GM21515 (cell line): ENCODE measurements around the gene DAG1.

Experiments
- ATAC-seq: cut with Tn5 transposase; IDR thresholded peaks from one replicate; pipeline ENCODE4 v1.9.1; 2021; ENCODE audit not compliant: unreplicated experiment

The DAG1 gene

DNA sequence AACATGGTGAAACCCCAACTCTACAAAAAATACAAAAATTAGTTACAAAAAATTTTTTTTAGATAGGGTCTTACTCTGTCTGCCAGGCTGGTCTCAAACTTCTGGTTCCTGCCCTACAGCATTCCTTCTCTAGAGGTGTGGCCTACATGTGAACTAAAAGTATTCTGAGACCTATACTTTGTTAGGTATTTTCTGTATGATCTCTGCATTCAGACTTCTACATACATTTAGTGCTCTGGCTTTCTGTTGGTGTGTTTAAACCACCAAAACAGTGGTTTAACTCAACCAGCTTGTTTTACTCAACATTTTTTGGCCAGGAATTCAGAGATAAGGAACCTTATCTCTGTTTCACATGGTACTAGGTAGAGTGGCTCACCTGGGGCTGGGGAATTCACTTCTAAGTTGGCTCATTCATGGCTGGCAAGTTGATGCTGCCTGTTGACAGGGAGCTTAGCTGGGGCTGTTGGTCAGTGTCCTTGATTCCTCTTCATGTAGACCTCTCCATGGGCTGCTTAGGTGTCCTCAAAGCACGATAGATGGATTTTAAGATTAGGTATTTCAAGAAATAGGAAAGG, 42.8 kb downstream of the DAG1 start:
- ATAC-seq: no peak

DNA sequence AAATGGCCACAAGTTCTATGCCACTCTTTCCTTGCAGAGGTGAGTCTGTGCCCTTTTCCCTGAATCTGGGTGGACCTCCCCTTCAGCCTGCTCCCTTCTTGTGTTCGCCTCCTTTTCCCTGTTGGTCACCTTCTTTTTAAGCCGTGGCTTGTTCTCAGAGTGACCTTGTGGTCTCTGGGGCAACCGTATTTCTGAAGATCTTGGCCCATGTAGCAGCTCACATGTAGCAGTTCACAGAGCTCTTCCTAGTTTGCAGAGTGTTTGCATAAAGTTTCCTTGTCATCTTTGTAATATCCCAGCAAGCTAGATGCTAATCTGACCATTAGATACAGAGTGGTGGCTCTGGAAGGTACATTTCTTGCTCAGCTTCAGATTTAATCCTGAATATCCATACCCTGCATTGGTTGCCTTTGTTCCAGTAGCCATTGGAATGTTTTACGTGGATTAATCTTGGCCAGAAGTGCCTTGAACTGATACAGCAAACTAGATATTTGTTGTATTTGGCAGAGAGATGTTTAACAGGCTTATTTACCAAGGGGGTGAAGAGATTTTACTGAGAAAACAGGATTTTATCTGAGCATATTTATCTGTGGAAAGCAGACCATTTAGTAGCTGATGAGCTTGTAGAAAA, 43.5 kb downstream of the DAG1 start:
- no peak for ATAC-seq

DNA sequence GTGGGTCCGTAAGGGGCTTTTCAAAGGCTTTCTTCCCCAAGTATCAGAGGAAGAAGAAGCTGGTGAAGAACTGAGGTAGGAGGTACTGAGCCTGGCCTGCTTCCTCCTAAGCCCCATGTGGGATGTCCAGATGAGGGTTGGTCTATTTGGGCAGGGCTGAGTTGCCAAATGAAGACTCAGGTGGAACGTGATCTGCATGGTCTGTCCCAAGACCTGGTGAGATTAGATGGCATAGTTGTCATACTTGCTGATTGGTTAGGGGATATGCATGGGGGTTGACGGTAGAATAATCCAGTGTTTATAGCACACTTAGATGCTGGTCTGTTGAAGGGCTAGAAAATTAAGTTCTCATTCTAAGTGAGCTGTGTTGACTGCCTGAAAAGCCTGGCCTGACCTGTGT, 47.9 kb downstream of the DAG1 start:
- ATAC-seq: no peak

DNA sequence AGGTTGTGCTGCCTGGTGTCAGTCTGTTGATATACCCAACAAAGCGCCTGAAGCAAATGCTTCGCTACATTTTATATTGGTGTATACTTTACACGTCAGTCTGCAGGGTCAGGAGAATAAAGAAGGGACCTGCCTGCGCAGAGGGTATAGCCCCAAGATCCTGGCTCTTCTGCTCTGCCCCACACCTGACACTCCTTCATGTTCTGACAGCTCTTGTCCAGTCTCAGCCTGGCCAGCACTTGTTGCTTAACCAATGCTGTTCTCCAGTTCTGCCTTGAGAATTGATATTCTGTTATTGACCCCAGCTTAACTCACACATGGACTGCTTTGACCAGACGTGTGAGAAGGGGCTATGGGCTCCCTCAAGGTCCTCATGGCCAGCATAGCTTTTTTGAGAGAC, 48.4 kb downstream of the DAG1 start:
- no peak for ATAC-seq

DNA sequence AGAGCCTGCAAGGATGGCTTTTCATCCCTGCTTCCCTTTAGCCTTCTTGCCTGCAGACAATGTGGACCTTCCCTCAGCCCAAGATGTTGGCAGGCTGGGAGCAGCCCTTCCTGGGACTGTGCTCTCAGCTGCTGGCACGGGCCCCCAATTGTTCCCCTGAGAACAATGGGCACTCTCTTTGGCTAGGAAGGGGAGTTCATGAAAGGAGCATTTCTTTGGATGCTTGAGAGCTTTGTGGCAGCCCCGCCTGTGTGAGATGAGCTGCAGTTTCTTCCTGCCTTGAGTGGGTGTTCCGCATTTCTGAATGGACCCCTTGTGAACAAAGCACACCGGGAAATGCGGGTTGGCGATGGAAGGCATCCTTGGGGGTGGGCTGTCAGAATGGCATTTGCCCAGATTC, 49.2 kb downstream of the DAG1 start:
- no peak for ATAC-seq

DNA sequence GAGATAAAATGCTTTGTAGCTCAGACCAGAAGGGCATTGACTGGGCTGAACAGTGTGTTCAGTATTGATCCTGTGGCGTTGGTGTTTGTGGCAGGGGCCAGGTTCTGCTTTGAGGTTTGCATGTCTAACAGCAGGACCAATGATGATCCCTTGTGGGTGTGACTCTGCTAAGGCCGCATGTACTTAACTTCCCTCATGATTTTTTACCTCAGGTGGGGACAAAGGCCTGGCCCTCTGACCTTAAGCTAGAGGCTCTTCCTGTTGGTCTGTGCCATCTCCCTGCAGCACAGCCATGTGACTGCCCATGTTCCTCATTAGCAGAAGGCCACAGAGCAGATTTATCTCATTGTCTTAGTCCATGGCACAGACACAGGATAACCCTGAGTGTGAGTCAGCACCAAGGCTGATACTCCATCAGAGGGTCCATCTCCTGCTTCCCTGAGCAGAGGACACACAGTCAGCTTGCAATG, 49.9 kb downstream of the DAG1 start:
- ATAC-seq: no peak

DNA sequence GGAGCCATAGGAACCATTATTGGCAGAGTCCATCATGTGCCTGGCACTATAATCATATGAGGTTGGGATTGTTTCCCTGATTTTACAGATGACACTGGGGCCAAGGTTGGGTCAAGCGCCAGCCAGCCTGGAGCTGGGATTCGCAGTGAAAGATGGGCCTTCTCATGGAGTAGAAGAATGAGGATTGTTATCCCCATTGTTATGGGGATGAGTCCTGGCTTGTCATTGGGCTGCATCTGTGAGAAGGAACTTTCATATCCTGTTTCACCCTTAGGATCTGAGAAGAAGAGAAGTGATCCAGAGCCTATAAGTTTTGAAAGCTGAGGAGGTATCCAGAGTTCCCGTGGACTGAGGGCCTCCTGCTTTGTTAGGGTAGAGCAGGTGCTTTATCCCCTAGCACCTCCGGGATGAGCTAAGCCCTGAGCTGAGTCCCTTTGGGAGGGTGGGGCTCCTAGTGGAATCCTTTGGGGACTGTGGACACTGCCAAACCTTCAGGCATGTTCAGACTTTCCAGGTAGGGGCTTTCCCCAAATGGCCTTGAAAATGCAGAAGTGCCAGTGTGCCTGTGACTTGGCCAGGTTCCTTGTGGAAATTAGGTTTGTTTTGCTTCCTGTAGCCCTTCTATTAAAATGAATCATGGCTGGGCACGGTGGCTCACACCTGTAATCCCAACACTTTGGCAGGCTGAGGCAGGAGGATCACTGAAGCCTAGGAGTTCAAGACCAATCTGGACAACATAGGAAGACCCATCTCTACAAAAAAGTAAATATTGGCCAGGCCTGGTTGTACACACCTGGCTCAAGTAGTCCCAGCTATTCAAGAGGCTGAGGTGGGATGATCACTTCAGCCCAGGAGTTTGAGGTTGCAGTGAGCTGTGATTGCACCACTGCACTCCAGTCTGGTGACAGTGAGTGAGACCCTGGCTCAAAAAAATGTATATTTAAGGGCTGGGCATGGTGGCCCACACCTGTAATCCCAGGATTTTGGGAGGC, 54.0 kb downstream of the DAG1 start:
- ATAC-seq: no peak

DNA sequence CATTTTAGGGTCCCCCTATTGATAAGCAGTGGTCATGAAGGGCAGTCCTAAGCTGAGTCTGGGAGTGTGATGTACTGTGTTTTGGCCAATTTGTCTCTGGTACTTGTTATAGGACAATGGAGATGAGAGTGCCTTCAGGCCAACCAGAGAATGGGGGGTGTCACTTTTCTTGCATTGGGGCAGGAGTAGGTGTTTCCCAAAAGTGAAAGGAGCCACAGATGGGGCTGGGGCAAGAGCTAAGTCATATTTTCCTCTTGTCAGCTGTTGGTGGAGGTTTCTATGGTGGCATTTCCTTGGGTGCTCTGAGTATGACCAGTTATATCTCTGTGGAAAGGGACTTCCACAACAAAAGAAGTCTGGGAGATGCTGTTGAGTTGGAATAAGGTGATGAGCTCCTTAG, 59.5 kb downstream of the DAG1 start:
- no peak for ATAC-seq

DNA sequence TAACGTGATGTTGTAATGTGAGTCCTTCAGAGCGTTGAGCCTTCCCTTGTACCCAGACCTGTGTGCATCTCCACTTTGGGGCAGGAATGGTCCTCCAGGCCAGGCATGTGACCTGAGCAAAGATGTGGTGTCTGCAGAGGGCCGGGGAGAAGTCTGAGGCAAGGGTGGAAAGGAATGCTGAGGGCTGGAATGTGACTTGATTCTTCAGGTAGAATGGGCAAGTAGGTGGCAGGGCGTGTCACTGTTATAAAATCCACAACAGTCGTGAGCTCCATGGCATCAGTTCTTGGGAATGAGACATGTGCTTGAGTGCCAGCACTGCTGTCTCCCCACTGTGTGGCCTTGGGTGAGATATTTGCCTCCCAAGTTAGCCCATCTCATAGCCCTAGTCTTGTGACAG, 60.2 kb downstream of the DAG1 start:
- ATAC-seq: no peak

DNA sequence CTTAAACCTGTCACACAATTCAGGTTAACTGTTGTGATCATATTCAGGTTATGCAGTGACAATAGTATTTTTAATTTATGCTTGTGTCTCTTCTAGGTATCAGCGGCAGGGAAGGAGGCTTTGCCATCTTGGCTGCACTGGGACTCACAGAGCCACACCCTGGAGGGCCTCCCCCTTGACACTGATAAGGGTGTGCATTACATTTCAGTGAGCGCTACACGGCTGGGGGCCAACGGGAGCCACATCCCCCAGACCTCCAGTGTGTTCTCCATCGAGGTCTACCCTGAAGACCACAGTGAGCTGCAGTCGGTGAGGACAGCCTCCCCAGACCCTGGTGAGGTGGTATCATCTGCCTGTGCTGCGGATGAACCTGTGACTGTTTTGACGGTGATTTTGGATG, 60.6 kb downstream of the DAG1 start:
- no peak for ATAC-seq

DNA sequence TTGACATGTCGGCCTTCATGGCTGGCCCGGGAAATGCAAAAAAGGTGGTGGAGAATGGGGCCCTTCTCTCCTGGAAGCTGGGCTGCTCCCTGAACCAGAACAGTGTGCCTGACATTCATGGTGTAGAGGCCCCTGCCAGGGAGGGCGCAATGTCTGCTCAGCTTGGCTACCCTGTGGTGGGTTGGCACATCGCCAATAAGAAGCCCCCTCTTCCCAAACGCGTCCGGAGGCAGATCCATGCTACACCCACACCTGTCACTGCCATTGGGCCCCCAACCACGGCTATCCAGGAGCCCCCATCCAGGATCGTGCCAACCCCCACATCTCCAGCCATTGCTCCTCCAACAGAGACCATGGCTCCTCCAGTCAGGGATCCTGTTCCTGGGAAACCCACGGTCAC, 61.2 kb downstream of the DAG1 start:
- ATAC-seq: no peak

DNA sequence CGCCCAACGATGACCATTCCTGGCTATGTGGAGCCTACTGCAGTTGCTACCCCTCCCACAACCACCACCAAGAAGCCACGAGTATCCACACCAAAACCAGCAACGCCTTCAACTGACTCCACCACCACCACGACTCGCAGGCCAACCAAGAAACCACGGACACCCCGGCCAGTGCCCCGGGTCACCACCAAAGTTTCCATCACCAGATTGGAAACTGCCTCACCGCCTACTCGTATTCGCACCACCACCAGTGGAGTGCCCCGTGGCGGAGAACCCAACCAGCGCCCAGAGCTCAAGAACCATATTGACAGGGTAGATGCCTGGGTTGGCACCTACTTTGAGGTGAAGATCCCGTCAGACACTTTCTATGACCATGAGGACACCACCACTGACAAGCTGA, 61.6 kb downstream of the DAG1 start:
- ATAC-seq: no peak

DNA sequence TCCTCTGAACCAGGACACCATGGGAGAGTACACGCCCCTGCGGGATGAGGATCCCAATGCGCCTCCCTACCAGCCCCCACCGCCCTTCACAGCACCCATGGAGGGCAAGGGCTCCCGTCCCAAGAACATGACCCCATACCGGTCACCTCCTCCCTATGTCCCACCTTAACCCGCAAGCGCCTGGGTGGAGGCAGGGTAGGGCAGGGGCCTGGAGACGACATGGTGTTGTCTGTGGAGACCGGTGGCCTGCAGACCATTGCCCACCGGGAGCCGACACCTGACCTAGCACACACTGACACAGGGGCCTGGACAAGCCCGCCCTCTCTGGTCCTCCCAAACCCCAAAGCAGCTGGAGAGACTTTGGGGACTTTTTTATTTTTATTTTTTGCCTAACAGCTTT, 63.0 kb downstream of the DAG1 start:
- ATAC-seq: no peak

DNA sequence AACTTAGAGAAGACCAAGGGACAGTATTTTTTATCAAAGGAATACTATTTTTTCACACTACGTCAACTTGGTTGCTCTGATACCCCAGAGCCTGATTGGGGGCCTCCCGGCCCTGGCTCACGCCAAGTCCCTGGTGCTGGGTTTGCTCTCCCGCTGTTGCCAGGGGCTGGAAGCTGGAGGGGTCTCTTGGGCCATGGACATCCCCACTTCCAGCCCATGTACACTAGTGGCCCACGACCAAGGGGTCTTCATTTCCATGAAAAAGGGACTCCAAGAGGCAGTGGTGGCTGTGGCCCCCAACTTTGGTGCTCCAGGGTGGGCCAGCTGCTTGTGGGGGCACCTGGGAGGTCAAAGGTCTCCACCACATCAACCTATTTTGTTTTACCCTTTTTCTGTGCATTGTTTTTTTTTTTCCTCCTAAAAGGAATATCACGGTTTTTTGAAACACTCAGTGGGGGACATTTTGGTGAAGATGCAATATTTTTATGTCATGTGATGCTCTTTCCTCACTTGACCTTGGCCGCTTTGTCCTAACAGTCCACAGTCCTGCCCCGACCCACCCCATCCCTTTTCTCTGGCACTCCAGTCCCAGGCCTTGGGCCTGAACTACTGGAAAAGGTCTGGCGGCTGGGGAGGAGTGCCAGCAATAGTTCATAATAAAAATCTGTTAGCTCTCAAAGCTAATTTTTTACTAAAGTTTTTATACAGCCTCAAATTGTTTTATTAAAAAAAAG, 63.9 kb downstream of the DAG1 start:
- ATAC-seq: no peak

DNA sequence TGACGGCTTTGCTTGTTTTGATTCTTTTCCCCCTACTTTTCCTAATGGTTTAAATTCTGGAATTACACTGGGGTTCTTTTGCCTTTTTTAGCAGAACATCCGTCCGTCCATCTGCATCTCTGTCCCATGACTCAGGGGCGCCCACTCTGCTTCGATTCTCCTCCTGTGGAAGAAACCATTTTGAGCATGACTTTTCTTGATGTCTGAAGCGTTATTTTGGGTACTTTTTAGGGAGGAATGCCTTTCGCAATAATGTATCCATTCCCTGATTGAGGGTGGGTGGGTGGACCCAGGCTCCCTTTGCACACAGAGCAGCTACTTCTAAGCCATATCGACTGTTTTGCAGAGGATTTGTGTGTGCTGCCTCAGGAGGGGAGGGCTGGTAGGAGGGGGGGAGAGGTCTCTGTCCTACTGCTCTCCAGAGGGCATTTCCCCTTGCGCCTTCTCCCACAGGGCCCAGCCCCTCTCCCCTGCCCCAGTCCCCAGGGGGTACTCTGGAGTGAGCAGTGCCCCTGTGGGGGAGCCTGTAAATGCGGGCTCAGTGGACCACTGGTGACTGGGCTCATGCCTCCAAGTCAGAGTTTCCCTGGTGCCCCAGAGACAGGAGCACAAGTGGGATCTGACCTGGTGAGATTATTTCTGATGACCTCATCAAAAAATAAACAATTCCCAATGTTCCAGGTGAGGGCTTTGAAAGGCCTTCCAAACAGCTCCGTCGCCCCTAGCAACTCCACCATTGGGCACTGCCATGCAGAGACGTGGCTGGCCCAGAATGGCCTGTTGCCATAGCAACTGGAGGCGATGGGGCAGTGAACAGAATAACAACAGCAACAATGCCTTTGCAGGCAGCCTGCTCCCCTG, 64.7 kb downstream of the DAG1 start:
- ATAC-seq: no peak

DNA sequence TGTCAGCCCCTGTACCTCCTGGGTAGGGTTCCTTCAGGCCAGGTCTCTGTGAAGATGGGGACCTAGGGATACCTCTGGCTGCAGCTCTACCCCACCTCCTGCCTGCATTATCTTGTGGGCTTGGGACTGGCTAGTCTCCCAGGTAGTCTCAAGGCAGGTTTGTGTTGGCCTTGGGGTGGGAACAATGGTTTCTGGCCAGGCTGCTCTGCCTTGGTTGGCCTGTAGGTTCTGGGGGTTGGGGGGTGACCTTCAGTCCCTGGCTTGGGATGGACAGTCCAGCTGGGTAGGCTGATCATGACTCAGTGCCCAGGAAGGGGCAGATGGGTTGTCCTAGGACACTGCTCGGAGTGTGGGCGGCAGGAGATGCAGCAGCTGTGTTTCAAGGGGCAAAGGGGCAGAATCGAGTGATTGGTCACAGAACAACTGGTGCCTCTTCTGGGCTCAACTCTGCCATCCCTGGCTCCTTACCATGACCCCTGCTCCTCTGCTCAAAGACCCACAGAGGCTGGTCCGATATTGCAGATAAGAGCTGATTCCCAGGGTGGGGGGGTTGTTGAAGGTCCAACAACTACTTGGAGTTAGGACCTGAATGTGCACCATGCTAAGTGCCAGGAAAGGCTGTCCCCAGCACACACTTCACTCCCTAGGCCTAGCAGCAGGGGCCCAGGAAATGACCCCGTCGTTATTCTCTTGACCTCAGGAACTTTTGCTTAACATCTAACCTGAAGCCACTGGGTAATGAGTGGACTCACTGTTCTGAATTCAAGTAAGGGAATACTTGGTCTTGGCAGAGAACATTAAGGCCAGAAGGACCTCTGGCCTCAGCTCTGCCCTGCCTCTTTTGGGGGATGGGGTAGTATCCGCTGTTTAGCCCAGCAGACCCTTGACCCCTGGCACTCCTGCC, 66.2 kb downstream of the DAG1 start:
- no peak for ATAC-seq

DNA sequence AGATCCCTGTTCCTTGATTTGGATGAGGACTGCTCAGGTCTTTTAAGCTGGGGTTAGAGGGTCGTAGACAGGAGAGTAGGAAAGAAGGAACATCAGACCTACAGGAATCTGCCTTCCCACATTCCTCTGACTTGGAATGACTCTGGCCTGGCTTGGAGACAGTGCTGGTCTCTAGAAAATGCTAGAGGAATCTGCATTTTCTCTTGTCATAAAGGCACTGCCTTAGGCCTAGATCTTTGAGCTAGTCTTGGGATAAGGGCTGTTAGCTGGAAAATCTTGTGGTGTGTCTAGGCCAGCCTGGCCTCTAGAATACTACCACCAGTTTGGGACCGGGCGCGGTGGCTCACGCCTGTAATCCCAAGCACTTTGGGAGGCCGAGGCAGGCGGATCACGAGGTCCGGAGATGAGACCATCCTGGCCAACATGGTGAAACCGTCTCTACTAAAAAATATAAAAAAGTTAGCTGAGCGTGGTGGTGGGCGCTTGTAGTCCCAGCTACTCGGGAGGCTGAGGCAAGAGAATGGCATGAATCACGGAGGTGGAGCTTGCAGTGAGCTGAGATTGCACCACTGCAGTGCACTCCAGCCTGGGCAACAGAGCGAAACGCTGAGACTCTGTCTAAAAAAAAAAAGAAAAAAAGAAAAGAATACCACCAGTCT, 66.9 kb downstream of the DAG1 start:
- ATAC-seq: no peak

DNA sequence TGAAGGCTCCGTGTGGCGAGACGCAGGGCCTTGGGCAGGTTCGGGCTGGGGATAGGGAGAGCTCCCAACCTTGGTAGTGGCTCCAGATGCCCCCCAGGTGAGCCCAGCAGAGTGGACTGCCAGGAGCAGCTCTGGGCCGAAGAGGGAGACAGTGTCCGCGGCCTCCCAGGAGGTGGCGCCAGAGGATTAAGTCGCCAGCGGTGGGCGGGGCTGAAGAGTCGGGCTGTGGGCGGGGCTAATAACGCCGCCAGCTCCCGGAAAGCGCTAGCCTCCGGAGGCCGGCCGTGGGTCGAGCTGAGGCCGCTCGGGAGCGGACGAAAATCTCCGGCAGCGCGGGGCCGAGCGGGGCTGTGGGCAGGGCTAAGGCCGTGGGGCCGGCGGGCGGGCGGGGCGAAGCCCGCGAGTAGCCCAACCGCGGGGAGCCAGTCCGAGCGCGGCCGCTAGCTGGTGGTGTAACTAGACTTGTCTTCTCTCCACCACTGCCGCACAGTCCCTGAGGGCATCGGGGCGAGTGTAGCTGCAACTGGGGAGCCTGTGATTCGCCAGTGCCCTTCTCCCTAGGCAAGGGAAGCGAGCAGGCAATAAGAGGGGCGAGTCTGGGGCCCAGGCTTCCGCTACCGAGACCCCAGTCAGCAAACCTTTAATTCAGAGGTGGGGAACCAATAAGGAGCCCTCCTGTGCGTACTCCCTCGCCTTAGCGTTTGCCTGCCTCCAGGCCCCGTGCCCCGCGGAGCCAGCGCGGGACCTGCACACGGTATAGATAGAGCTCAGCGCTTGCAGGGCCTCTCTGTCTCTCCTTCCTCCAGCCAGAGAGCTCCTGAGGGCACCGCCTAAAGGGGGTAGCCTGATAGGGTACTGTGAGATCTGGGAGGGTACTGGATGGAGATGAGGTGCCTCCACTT, 69.8 kb downstream of the DAG1 start:
- ATAC-seq: peak; percentile 93
